Suppressor macrophage treated with lipopolysaccharide for 1 hour (primary cell): Measurements from ENCODE around the gene MBNL1.
"Not testable (repeated sequence)": the region's sequence is repeated elsewhere in the genome, so short reads cannot be mapped to it uniquely, and the experiment has no call there.

Source experiments
- DNase-seq, 3 donors: peaks; one replicate each; pipeline ENCODE4 v3.0.0-alpha.2; 2020 to 2022

The MBNL1 gene

DNA sequence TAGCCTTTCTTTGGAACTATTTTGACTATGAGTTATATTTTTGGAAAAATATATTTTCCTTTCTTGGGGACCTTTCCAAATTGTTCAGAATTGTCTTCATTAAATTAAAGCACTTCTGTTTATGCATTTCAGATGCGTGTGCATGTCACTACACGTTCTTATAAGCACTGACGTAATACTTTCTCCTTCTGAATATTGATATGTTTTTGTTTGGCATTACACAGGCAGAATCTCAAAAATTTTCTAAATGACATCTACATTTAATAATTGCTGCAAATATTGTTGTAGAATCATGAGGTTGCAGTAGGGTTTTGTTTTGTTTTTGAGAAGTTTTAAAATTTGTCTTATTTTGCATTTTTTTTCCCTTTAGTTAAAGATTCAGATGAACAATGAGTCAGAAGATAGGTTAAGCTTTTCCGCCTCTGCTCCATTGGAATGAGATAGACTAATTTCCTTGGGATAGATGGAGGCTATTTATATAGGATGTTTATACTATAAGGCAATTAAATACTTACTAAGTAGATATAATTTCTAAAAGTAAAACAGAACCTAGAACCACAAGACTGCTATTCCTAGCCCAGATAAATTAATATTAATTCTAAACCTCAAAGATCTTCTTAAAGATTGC lies 110.8 kb downstream of the MBNL1 start:
- DNase-seq = no peak

DNA sequence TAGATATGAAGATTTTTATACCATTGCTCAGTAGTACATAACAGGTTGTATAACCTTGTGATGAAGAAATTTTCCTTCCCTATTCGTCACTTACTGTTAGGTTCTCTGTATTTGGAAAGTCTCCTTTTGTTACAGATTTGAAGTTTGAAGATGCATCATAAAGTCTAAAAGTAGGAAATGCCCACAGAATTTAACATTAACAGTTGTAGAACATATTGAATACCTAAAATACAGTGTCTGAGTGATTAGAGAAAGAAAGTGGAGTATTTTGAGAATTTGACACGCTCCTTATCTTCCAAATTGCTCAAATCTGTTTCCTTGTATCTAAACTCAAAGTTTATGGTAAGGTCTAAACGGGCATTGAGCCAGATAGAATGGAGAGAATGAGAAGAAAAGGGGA lies 111.3 kb downstream of the MBNL1 start:
- DNase-seq = peak in 2 of 3 donors; percentile 64

DNA sequence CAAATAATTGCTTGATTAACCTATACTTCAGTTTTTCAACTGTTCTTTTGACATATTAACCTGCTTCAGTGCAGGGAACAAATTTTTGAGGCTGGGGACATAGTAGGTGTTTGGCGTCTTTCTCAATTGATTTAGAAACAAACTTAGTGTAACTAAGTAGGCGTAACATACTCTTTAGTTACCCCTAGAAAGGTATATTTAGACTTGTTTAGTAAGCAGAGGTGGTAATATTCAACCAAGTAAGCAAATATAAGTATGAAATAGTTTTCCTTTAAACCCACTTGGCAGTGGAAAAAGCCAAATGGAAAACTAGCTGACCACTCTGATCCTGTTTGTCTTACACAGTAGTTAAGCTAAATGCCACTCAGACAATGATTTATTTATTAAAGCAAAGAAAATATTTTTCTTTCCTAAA lies 113.2 kb downstream of the MBNL1 start:
- DNase-seq = no peak

DNA sequence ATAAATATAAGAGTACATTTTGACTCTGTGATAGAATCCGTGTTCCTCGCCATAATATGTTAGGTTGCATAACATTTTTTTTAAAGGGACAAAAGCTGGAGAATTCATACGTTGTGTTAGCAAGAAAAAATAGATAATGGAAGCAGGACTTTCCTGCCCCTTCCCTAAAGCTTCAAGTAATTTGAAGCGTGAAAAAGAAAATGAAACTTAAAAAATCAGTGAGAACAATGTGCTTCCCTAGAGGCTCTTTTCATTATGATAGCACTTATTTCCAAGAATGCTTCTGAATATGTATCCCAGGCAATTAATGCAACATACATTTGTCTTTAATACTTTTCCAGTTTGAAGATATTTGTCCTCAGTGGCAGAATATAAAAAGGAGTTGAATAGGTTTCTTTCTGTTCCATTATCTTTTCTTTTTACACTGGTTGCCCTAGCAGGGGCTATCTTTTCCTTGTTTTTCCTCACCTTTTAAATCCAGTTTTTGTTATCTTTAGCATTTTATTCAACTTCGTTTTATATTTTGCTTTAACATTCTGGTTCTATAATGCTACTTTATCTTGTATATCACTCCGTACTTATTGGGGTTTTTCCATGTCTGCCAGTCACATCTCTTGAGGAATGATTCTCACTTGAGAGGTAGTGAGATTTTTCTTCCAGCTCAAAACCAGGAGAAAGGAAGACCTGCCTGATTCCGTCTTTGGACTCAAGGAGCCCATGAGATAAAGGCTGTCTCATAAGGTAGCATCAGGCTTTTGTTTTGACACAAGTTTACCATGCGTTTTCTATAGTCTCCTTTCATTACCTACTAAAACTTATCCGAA lies 113.8 kb downstream of the MBNL1 start:
- DNase-seq = peak; percentile 52 to 87 (median 79)

DNA sequence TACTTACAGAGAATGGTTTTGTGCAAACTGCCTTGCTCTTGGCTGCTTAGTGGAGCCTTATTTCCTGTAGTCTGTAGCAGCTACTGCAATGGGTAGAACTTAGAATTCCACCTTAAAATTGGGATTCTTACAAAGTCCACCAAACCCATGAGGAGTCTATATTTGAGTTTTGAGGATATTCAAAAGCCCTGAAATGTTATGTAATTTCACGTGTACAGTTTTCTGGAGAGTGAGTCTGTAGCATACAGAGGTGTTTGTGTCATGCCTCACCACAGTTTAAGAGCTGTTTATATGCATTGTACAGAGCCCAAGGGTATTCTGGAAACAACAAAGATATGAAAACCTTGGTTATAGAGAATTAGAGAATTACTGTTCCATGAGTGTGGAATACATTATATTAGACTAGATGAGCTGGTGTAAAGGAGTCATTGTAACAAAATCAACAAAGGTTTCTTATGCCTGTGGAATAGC lies 114.4 kb downstream of the MBNL1 start:
- no peak for DNase-seq

DNA sequence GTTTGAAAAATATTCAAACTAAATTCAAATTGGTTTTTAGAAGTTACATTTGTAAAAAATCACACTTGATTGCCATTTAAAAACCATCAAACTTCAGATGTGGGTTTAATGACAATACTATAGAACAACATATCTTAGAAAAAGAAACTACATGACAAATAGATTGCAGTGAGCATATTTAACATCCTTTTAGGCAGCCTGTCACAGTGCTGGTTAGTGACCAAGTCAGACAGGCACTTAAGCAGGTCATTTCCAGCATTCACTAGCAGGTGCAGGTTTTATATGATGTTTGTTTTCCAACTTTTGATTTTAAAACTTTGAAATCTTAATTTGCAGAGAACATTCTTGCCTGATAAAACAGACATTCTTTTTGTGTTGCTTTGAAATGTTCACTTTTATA lies 115.7 kb downstream of the MBNL1 start:
- no peak for DNase-seq

DNA sequence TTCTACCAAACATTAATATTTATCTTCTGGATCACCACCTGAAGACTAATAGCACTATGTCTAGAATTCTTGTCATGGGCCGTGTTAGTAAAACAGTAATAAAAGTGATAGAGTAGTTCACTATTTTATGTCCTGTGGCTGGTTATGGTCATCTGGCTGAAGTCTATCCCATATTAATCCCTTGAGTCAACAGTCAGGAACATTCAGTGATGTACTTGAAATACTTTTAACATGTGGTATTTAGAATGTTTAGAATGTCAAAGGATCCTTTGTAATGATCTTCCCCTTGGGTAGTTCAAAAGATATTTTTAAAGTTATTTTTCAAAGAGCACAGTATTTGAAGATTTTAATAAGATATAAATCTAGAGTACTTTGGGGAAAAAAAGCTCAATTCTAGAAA lies 117.0 kb downstream of the MBNL1 start:
- DNase-seq = no peak

DNA sequence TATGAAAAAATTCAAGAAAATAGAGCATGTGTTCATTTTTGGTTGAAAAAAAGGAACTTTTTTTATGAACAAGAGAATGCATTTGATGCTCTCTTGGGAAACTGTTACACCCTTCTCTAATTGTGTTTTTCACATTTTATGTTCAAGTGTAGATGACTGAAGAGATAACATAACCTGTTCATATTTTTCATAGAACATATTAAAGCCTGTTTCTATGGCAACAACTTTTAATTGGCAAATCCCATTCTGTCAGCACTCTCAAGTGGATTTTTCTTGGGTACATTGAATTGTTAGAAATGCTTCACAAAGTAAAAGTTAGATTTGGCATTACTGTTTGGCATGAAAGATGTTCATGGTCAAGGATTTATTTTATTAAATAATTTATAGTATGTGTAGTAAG lies 117.5 kb downstream of the MBNL1 start:
- no peak for DNase-seq

DNA sequence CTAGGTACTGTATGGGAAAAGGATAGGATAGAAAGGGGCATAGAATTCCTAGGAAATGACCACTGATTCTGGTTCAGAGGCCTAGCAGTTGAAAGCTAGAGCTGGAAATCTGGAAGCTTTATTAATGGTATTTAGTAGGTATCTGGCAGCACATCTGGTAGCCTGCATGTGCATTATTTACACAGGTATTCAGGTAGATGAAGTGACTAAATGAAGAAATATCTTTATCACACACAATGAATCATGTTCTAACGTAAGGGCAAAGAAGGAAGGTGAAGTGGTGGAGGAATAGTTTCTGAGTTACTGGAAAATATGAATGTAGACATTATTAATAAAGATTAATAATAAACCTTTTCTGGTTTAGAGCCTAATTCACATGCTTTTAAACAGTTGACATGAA lies 119.9 kb downstream of the MBNL1 start:
- DNase-seq = no peak

DNA sequence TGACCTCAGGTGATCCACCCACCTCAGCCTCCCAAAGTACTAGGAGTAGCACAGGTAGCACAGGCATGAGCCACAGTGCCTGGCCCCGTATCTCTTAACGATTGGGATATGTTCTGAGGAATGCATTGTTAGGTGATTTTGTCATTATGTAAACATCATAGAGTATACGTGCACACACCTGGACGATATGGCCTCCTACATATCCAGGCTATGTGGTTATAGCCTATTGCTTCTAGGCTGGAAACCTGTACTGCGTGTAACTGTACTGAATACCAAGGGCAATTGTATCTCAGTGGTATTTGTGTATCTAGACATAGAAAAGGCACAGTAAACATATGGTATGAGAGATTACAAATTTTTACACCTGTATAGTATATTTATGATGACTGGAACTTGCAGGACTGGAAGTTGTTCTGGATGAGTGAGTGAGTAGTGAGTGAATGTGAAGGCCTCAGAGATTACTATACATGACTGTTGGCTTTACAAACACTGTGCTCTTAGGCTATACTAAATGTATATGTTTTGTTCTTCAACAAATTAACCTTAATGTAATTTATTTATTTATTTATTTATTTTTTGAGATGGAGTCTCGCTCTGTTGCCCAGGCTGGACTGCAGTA lies 120.7 kb downstream of the MBNL1 start:
- DNase-seq = no peak

DNA sequence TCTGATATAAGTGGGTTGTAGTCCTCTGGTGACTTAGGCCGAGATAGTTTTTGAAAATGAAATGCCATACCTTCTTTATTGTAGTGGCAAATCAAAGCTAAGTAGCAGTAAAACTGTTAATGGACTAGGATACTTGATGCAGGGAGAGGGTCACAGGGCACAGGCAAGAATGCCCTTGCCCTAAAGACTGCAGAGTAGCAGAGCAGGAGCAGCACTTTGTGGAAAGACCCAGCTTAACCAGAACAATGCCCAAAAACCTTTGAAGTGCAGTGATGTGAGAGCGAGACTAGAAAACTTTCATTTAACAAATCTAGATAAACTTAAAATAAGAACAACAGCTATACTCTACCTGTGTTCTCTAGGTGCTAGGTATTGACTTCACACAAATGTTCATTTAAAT lies 121.9 kb downstream of the MBNL1 start:
- no peak for DNase-seq

DNA sequence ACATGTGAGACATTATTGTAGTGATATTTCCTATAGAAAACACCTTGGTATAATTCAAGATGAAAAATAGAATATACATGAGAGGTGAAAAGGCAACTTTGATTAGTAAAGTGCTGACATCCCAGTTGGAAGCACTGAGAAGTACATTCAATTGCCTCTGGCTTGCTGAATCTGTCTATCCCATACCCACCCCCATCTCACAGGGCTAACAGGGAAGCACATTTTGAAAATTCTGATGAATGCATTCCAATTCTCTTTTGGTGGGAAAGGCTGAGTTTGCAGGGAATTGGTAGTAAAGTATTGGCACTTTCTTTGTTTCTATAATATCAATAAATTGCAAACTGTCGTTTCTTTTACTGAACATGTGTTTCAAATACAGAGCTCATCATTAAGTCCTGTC lies 122.9 kb downstream of the MBNL1 start:
- no peak for DNase-seq

DNA sequence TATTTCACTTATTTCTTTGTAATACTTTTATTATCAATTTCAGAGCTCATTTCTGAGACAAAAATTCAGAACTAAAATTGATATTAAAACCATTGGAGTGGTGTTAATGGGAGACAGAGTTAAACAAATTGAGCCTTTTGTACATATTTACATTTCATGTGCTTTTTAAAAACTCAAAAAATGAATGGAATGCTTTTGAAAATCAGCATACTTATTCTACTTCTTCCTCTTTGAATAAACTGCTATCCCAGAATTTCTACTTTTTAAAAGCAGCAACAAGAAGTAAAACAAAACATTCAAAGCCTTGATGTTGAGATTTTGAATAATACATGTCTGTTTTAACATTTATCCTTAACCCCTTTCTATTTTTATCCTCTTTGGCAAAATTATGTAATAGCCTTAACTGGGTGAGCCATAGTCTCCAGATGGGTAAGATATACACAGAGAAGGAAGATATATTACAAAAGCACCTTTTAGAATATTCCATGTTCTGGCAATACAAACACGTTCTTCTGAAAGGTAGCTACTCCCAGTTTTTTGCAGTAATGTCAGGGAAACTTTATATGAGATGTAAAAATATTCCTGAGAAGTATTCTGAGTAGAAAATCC lies 123.6 kb downstream of the MBNL1 start:
- DNase-seq = no peak

DNA sequence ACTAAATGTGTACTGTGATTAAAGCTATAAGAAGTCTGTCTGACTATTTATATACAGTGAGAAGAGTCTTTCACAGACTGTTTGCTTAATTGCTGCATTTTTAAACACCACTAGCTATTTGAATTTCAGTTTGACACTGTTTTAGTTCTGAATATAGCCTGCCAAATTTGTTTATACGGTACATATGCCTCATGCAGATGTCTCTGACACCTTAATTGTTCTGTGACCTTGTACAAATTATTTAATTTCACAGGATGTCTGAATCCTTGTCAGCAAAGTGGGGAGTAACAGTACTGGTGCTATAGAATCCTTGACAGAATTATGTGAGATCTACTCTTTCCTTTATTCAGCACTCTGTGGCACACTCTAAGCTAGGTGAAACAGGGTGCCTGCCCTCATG lies 125.5 kb downstream of the MBNL1 start:
- no peak for DNase-seq

DNA sequence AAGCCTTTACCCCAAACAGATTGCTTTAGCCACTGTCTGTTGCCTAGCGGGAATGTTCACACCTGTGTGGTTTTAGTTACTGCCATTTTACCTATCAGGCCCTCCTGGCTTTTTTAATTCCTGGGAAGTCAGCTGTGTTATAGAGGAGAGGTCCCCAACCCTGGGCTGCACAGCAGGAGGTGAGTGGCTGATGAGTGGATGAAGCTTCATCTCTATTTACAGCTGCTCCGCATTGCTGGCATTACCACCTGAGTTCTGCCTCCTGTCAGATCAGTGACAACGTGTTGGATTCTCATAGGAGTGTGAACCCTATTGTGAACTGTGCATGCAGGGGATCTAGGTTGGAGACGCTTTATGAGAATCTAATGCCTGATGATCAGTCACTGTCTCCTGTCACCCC lies 127.0 kb downstream of the MBNL1 start:
- DNase-seq = no peak

DNA sequence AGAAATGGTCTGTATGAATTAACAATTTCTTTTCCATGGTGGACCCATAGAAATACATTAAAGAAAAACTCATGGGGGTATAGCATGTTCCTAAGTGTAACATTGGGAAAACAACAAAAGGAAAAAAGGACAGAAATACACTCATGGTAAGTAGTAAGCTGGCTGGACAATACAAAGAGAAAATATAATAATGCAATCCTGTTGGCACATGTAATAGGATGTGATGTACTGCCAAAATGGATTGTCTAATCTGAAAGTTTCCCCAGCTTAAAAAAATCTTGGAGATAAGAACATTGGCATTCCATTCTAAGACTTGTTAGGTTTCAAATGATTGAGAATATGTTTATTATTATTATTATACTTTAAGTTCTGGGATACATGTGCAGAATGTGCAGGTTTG lies 128.1 kb downstream of the MBNL1 start:
- DNase-seq = no peak

DNA sequence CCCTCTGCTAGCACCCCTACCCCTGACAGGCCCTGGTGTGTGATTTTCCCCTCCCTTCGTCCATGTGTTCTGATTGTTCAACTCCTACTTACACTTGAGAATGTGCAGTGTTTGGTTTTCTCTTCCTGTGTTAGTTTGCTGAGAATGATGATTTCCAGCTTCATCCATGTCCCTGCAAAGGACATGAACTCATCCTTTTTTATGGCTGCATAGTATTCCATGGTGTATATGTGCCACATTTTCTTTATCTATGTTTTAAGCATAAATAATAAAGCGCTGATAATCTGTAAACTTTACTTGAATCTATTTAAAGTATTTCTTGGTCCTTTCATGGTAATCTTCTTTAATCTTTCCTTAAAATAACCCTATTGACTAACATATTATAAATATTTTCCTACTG lies 128.6 kb downstream of the MBNL1 start:
- DNase-seq = not testable (repeated sequence)

DNA sequence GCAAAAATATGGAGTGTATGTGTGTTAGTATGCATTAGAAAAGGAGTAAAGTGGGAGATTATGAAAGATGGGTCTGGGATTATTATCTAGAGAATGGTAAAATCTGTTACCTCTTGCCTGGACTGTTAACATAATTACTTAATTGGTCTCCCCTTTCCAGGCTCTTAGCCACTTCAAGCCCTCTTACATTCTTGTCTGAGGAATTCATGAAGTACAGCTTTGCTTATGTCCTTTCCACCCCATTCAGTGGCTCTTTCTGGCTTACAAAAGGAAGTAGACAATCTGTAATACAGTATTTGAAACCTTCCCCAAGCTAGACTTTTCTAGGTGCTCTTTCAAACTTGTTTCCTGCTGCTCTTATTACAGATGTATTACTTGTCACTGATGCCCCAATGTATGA lies 129.8 kb downstream of the MBNL1 start:
- DNase-seq = no peak

DNA sequence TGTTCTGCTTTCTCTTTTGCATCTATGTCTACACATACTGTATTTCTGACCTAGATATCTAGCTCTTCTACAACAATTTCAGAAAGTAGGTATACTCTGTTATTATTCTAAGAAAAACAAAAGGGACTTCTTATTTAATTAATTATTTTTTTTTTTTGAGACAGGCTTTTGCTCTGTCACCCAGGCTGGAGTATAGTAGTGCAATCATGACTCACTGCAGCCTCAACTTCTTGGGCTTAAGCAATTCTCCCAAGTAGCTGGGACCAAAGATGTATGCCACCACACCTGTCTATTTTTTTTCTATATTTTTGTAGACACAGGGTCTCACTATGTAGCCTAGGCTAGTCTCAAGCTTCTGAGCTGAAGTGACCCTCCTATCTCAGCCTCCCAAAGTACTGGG lies 130.6 kb downstream of the MBNL1 start:
- DNase-seq = peak; percentile 49 to 74 (median 71)

DNA sequence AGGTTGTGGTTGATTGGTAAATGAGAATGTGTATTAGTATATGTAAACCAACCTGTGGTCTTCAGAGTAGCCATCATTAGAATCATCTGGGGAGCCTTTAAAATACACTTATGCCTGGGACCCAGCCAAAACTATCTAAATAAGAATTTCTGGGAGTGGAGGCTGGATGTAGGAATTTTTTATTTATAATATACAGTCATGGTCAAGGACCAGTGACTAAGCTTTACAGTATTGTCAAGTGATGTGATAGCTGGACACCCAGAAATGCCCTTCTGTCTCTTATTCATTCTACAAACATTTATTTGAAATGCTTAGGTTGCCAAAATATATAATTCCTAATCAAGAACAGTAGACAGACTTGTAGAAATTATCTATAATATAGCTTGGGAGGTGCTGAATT lies 132.2 kb downstream of the MBNL1 start:
- peak in 2 of 3 donors; percentile 28 to 54 for DNase-seq

DNA sequence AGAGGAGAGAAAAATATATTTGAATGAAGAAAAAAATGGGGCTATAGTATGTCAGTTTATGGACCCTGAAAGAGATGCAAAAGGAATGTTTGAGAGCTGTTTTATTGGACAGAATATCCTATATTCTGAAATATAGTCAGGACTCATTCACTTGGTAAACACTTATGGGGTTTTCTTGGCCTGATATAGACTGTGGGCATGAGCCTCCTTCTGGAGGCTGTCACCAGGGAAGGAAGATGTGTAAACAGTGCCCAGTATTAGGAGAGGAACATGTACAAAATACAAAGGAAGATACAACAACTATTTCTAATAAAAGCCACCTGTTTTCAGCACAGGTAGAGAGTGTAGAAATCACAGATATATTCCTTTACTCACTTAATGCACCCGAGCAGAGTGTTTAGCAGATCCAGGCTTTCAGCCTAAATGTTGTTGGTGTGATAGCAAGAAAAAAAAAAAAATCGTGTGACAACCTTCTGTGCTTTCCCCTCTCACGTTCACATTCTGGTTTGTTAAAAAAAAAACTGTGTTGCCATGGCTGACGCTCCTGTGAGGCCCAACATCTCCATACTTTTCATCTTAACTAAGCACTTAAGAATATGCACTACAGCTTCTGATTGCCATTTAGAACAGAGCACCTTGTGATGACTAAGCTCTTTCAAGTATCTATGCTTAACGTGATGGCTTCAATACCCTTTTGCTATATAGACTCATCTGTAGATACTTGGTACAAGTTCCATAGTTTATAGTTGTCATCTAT lies 134.1 kb downstream of the MBNL1 start:
- no peak for DNase-seq

DNA sequence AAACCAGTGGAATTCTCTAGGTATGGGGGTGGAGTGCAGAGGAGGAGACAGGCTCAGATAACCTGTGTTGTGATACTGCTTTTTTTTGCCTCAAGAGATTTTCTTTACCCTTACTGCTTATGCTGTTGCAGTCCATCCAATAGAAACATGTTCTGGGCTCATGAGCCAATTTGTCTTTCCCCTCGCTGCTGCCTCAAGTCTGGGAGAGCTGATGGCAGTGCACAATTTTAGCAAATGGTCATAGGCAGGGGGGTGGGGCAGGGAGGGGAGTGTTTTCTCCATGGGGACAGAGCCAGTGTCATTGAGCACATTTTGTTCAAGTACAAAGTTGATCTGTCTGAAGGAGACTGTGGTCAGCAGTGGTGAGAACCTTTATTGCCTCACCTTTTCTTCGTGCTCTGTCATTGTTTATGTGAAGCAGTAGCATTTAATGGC lies 134.9 kb downstream of the MBNL1 start:
- DNase-seq = peak in 1 of 3 donors; percentile 40

DNA sequence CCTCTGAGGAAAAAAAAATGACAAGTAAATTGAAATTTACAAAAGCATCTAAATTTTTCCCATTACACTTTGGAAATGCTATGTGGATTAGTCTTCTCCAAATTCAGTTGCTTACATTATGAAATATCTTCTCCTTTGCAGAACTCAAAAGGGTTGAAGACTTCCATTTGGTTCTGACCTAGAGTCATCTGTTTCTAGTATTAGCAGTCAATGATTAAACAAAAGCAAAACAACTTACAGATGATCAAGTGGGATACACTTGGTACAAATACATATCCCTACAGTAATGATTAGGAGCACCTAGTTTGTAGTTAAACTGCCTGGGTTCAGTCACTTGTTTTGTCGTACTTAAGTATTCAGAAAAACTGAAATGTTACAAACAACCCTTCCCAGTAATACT lies 136.2 kb downstream of the MBNL1 start:
- no peak for DNase-seq
